ELR (cell line): ENCODE measurements around the gene ZBTB7B.

Experiments
- DNase-seq: peaks from one replicate; pipeline ENCODE4 v3.0.0-alpha.2; 2015; ENCODE audit warnings: low read depth

The ZBTB7B gene

DNA sequence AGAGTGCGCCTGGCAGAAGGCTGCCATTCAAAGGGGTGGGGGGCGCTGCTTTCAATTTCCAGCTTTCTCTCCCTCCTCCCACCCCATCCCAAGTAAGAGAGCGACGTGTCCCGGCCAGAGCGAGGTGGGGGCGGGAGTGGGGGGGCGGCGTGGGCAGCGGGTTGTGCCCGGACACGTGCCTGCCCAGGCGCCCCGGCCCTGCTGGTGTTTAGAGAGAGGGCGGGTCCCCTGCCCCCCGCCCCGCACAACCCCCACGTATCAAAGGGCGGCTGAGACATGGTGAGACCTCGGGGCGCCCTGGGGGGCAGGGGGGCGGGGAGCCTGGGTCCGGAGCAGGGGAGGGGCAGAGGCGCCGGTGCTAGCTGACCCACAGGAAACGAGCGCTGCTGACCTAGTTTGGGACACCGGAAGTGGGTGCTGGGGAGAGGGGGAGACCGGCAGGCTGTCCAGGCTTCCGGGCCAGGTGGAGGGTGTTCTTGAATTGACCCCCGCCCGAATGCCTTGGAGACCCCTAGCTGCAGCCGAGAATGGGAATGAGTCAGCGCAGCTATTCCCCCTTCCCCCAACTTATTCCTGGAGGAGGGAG lies 1.3 kb downstream of the ZBTB7B start:
- peak; percentile 68 for DNase-seq

DNA sequence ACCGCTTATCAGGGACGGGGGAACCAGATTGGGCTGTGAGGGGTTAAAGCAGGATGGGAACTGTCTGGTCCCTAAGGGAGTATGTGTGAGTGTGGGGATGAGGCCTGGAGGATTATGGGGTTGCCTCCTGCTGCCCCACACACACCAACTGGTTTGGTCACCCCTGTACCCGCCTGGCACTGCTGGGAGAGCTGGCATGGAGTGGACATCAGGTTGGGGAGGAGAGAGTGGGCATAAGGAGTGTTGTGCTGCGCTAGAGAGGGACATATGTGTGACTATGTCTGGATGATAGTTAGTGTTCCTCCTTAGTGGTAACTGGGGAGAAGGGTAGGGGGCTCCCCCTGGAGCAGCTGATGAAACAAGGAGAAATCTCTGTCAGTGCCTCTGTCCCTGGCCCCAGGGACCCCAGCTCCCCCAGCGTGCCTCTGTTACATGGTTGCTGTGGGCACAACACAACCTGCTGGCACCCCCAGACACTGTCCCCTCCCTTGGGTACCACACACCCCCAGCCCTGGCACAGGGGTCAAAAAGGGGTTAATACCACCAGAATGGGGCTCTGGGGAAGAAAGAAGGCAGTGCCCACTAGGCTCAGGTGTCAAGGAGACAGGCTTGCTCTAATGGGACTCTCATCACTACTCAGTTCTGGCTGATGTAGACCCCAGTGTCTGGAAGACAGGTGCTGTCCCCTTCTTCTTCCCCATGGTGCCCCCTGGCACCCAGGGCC lies 1.9 kb downstream of the ZBTB7B start:
- DNase-seq = no peak

DNA sequence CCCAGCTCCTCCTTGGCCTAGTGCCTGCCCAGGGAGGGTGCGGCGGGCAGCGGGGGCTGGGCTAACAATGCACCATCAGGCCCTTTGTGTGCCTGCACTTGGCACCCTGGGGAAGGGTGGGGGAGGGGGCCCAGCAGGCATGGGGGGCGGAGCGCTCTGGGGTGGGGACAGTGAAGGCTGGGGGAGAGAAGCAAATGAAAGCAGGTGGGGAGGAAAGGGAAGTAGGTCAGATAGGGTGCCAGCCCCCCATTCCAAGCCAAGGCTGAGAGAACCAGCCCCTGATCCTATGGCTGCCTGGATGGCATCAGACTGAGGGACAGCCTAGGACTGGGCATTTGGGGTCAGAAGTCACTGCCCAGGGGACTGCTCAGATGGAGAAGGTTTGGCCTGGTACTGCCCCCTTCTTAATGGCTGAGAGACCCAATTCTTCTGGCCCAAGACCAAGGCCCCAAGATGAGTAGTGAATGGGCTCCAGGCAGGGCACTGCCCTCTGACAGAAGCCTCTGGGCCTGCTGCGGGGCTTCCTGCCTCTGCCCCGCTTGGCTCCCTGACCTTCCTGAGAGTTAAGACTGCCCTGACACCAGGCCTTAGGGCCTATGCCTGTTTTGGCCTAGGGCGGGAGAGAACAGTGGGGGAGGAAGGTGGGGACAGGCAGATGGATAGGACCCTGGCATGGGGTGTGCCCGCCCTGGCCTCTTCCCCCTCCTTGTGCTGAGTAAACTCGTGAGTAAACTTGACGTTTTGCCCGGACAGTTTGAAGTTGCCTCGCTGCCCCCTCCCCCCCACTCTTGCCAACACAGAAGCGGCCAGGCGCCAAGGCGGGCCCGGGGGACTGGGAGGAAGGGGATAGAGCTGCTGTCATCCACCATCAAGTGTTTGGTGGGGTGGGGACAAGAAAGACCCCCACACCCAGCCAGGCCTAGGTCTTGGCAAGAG lies 2.7 kb downstream of the ZBTB7B start:
- DNase-seq = no peak

DNA sequence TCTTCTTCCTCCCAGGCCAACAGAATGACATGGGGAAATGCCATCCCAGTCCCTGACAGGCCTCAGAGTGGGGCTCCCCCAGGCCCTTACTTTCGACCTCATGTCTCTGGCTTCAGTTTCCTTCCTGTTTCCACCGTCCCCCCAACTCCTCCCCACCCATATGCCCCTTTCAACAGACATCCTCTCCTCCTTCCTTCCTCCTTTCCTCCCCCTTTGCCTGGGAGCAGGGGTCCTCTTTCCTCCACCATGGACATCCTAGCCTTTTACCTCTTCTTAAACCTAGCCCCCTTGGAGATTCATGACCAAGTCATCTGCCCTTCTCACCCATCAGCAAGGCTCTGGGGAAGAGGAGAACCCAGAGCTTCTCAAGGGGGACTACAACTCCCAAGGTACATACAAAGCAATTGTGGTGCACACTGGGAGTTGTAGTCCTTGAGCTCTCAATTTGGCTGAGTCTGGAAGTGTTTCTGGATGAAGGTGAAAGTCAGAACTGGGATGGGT lies 4.0 kb downstream of the ZBTB7B start:
- DNase-seq = peak; percentile 63

DNA sequence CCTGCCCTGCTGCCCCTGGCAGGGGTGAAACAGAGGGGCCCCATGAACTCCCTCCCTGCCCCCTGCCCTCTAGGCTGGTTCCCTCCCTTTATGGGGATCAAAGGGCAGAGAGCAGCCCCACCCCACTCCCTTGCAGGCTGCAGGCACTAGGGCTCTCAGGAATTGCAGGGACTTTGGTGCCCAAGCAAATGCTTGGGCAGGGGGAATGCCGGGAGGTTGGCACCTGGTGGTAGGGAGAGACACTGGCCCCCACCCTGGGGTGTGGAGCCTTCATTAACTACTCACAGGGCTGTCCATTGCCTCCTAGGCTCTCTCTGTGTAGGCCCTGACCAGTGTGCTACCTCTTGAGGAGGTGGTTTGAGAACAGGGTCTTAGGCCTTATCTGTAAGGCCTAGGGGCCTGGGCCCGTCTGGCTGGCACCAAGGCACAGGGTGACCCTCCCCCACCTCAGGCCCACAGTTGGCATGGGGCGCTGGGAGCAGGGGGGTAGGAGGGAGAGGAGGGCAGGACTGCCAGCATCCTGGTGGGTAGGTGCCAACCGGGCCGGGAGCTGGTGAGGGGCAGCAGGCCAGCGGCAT lies 4.7 kb downstream of the ZBTB7B start:
- DNase-seq = no peak

DNA sequence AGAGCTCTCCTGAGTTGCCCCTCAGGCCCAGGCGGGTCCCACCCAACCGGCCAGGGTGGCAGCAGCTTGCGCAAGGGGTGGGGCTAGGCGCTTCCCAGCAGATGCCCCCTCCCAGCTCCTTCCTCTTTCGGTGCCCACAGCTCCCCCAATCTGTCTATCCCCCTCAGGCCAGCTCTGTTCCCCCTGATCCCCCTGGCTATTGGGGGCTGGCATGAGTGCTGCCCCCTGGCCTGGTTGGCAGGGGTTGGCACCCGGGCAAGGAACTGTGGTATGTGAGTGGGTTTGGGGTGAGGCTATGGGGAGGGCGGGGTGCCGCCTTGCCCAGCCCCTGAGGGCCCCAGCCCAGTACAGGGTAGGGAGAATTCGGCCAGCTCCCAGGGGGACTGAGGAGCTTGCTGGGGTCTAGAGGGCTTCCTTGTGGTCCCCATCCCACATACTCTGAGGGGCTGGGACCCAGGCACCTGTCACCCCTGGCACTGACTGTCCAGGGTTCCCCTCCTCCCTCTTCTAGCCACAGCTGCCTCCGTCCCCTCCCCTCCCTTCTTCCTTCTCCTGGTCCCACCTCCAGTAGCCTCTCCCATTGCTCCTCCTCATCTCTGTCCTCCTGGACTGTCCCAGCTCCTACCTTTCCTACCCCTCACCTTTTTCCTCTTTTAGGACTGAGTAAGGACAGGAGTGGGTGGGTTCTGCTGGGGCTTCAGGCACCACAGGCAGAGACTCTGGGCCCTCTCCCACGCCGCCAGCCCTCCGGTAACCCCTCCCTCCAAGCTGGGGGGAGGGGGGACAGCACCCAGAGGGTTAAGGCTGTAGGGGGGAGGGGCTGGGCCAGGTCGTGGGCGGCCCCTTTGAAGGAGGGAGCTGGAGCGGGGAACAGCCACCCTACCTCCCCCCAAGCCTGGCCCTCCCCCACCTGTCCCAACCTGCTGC lies 5.7 kb downstream of the ZBTB7B start:
- DNase-seq = no peak

DNA sequence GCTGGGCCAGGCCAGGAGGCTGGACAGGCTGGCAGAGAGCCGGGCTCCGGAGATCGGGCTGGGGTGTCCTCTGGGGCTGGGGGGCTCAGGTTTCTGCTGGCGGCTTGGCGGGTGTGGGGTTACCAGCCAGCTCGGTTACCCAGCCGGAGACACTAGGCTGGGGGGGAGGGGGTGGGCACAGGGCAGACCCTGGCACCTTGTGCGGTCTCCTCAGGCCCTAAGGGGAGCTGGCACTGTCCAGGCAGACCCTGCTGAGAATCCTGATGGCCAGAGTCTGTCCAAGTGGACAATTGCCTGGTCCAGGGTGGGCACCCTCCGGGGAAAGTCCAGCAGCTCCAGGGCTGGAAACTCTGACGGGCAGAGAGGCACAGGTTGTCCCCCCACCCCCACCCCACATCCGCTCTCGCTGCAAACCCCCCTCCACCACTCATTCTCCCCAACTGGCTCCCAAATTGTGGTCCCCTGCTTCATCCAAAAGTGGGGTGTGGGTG lies 6.7 kb downstream of the ZBTB7B start:
- DNase-seq = no peak

DNA sequence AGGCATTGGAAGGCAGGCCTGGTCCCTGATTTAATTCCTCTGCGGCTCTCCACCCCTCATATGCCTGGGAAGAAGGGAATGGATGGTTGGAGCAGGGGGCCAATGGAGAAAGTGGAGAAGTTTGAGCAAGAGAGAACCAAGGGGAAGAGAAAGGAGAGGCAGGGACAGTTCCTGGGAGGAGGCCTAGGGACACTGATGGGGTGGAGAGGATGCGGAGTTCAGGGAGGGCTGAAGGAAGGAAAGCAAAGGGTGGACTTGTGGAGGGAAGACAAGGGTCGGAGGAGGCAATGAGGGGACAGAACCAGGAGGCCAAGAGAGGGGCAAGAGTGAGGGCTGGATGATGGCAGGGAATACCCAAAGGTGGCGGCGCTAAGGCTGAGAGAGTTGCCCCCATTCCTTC lies 7.1 kb downstream of the ZBTB7B start:
- DNase-seq = no peak

DNA sequence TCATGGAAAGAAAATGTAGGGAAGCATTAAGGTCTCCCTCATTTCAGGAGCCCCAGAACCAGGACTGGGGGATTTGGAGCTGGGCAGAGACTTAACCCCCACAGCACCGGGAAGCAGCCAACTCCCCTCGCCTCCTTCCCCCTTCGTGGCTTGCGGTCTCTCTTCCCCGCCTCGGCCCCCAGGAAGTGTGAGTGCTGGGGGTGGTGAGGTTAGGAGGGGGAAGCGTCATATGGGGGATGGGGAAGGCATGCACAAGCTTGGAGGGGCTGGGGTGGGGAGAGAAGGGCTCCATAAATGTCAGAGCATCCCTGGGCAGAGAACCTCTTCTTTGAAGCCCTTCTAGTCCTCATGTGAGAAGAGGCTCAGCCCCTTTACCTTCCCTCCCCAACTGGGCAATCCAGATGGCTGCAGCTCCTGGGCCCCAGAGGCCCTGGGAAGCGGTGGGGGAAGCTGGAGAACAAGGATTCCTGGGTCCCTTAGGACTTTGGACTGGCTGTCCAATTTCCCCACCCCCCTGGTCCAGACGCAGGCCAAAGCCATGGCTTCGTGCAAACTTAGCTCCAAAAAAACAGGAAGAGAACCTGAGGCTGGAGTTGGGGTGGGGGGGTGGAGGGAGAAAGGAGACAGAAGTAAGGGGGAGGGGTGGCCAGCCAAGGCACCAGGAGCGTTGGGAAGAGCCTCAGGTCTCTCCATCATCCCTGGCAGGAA lies 7.8 kb downstream of the ZBTB7B start:
- DNase-seq = no peak

DNA sequence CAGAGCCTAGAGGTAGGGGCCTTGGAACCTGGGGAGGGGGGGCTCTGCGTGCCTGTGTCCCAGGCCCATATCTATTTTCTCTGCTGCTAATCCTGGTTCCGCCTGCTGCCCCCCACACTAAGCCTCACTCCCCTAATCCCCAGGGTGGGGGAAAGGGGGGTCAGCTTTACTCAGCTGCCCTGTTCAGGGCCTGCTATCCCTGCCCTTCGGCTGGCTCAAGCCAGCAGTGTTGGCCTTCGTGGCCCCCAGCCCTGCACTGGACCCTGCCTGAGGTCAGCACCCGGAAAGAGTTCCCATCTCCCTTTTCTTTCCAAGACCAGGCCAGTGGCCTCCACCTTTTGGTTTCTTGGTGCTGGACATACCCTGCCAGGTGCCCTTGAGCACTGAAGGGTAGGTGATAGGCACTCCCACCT lies 8.4 kb downstream of the ZBTB7B start:
- DNase-seq = no peak

DNA sequence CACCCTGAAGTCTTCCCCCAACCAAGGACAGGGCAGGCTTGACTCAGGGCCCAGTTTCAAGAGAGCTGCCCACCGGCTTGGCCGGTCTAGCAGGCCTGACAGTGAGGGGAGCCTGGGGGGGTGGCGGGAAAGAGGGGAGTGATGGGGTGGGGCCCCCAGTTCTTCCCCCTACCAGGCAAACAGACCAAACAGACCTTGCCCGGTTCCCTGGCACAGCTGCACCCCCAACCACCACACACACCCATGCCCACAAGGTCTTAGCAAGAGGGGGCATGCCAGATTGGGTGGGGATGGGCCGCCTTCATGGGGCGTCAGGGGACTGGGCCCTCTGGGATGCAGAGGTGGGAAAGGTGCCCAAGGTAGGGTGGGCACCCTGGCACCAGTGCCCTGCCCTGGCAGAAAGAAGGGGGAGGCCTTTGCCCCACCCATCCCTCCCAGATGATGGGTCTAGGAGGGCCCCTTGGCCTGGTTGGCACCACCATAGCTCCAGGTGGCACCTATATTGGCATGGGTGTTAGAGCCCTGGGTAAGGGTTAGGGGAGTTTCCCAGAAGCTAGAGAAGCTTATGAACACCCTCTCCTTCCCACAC lies 8.9 kb downstream of the ZBTB7B start:
- no peak for DNase-seq

DNA sequence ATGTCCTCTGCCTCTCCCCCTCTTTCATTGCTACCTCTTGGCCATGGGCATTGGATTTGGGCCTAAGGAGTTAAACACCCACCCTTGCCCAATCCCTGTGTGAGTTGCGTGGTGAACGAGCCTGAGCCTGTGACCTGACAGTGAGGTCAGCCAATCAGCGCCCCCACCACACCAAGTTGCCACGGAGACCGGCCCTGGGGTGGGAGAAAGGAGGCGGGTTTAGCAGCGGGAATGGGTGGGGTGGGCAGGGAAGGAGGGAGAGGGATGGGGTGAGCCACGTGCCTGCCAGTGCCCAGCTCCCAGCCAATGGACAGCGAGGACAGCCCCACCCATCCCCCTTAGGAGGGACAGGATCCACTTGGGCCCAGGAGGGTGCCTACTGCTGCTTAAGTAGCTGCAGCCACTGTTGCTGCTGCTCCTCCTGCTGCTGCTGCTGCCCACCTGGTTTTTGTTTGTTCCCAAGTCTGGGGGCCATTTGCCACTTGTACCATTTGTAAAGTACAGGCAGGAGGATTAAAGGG lies 9.5 kb downstream of the ZBTB7B start:
- no peak for DNase-seq

DNA sequence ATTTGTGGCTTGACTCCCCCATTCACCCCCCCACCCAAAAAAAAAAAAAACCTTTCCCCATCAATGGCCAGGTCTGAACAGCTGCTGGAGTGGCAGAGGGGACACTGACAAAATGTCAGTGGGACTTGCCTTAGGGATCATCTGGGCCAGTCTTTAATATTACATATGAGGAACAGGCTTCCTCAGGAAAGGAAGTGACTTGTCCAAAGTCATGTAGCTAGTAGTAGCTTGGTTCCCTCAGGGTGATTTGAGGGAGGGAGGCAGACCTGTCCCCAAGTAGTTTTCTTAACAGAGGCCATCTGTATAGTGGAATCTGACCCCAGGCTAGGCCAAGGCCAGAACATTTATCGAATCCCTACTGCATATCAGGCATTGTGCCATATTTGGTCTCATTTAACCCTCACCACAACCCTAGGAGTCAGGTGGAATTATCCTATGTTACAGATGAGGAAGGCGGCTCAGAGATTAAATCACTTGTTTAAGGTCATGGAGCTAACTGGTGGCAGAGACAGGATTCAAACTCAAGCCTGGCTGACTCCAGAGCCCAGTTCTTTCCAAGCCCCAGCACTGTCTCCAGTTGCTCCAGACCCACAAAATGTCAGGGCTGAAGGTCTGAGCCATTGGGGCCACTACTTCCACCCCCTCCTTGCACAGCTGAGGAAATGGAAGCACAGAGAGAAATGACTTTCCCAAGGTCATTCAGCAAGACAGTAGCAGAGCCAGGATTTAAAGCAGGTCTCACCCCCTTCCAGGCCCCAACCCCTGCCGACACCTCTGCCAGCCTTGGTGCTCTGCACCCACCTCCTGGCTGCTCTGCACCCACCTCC lies 10.4 kb downstream of the ZBTB7B start:
- DNase-seq = no peak

DNA sequence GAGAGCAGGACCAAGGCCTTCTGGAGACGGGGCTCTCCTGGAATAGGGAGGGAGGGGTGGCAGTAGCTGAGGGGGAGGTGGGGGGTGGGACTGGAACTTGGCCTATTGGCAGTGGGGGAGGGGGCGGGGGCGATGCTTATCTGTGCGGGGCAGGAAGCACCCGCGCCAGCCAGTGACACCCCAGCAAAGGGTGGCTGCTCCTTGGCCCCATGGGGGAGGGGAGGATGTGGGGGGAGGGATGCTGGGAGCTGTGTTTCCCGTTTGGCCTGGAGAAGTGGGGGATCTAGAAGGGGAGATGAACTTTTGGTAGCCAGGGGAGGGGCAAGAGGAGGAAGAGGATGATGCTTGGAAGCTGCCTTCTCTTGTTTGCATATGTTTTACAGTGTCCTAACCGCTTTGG lies 11.0 kb downstream of the ZBTB7B start:
- DNase-seq = no peak

DNA sequence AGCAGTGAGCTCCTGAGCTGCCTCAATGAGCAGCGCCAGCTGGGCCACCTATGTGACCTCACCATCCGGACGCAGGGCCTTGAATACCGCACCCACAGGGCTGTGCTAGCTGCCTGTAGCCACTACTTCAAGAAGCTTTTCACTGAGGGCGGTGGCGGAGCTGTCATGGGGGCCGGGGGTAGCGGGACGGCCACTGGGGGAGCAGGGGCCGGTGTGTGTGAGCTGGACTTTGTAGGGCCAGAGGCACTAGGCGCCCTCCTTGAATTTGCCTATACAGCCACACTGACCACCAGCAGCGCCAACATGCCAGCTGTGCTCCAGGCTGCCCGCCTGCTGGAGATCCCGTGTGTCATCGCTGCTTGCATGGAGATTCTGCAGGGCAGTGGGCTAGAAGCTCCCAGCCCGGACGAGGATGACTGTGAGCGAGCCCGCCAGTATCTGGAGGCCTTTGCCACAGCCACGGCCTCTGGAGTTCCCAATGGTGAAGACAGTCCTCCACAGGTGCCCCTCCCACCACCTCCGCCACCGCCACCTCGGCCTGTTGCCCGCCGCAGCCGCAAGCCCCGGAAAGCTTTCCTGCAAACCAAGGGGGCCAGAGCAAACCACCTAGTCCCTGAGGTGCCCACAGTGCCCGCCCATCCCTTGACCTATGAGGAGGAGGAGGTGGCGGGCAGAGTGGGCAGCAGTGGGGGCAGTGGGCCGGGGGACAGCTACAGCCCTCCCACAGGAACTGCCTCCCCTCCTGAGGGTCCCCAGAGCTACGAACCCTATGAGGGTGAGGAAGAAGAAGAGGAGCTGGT lies 12.3 kb downstream of the ZBTB7B start:
- no peak for DNase-seq

DNA sequence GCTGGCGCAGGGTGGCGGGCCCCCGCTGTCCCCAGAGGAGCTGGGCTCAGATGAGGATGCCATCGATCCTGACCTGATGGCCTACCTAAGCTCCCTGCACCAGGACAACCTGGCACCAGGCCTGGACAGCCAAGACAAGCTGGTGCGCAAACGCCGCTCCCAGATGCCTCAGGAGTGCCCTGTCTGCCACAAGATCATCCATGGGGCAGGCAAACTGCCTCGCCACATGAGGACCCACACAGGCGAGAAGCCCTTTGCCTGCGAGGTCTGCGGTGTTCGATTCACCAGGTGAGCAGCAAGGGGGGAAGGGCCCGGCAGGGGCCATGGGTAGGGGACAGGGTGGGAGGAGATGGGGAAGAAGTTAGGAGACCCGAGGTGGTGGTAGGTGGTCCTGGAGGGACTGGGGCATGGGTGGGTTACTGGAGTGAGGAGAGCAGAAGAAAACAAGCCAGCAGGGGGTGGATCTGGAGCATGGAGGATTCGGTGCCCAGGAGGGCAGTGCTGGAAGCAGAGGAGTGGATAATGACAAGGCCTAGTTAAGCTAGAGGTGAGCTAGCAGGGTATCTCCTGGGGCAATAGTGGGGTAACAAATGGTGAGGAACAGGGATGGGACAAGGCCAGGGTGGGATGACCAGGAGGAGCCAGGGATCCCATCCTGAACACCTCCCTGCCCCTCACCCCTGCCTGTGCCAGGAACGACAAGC lies 13.1 kb downstream of the ZBTB7B start:
- no peak for DNase-seq

DNA sequence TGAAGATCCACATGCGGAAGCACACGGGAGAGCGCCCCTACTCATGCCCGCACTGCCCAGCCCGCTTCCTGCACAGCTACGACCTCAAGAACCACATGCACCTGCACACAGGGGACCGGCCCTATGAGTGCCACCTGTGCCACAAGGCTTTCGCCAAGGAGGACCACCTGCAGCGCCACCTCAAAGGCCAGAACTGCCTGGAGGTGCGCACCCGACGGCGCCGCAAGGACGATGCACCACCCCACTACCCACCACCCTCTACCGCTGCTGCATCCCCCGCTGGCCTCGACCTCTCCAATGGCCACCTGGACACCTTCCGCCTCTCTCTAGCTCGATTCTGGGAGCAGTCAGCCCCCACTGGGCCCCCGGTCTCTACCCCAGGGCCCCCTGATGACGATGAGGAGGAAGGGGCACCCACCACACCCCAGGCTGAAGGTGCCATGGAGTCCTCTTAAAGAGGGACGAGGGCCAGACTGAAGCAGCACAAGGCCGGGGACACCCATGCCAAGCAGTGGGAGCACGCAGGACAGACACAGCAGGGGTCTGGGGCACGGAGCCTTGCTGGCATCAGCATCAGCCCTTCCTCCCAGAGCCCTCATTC lies 13.7 kb downstream of the ZBTB7B start:
- no peak for DNase-seq
